GM23338 (cell line): ENCODE data around the gene CABLES2. TPM values are rescaled to one million over a fixed set of nuclear protein-coding genes. Genes with fewer than 3 reads are reported as not detected.

Experiments
- ATAC-seq: fragments of 200-7000 bp; cut with Tn5 transposase; 3 replicates; pipeline ENCODE4 v1.9.1; 2020
- DNase-seq: peaks from one replicate; pipeline ENCODE4 v3.0.0-alpha.2; 2015; ENCODE audit warnings: low spot score
- H2AFZ ChIP-seq: fragments of 200-600 bp; sonication (generic); 2 replicates; pipeline ENCODE4 v1.8.0; 2016; ENCODE audit warnings: antibody characterized with exemption, mild to moderate bottlenecking, moderate library complexity
- H3F3A ChIP-seq: fragments of 200-600 bp; sonication (generic); replicated peaks from 2 replicates; pipeline ENCODE4 v1.8.0; 2017; ENCODE audit warnings: antibody characterized with exemption, mixed run types, low read depth
- H3K27ac ChIP-seq: fragments of 200-600 bp; sonication (generic); 2 replicates; pipeline ENCODE4 v1.6.1; 2016; ENCODE audit warnings: low read depth
- H3K27me3 ChIP-seq: fragments of 200-600 bp; sonication (generic); 2 replicates; pipeline ENCODE4 v1.8.0; 2016; ENCODE audit warnings: mild to moderate bottlenecking, mixed run types, moderate library complexity; ENCODE audit not compliant: insufficient read depth
- H3K36me3 ChIP-seq: fragments of 200-600 bp; sonication (generic); 2 replicates; pipeline ENCODE4 v1.8.0; 2016; ENCODE audit warnings: mild to moderate bottlenecking; ENCODE audit not compliant: insufficient read depth
- H3K4me1 ChIP-seq: fragments of 200-600 bp; sonication (generic); 2 replicates; pipeline ENCODE4 v1.8.0; 2016; ENCODE audit warnings: mild to moderate bottlenecking, moderate library complexity; ENCODE audit not compliant: insufficient read depth
- H3K4me2 ChIP-seq: fragments of 200-600 bp; sonication (generic); 2 replicates; pipeline ENCODE4 v1.7.1; 2017; ENCODE audit warnings: mixed run types
- H3K4me3 ChIP-seq: fragments of 200-600 bp; sonication (generic); 2 replicates; pipeline ENCODE4 v1.6.1; 2016; ENCODE audit warnings: mixed run types
- H3K79me2 ChIP-seq: fragments of 200-600 bp; sonication (generic); replicated peaks from 2 replicates; pipeline ENCODE4 v1.8.0; 2017; ENCODE audit warnings: mild to moderate bottlenecking; ENCODE audit not compliant: insufficient read depth
- H3K9me2 ChIP-seq: fragments of 200-600 bp; sonication (generic); 2 replicates; pipeline ENCODE4 v1.8.0; 2017; ENCODE audit not compliant: insufficient read depth
- H4K20me1 ChIP-seq: fragments of 200-600 bp; sonication (generic); replicated peaks from 2 replicates; pipeline ENCODE4 v1.8.0; 2017; ENCODE audit warnings: mild to moderate bottlenecking; ENCODE audit not compliant: insufficient read depth
- H3K27ac Mint-ChIP-seq: 2 replicates; pipeline ENCODE4 v1.8.0; 2020; ENCODE audit warnings: inconsistent platforms, mild to moderate bottlenecking, moderate library complexity, mixed read lengths
- H3K27me3 Mint-ChIP-seq: 3 replicates; pipeline ENCODE4 v1.8.0; 2022; ENCODE audit warnings: low read depth, mild to moderate bottlenecking, moderate library complexity, mixed read lengths, inconsistent platforms; ENCODE audit not compliant: insufficient read depth, poor library complexity
- H3K36me3 Mint-ChIP-seq: 3 replicates; pipeline ENCODE4 v1.8.0; 2021; ENCODE audit warnings: low read depth, mild to moderate bottlenecking, inconsistent platforms, moderate library complexity, mixed read lengths
- H3K4me1 Mint-ChIP-seq: 3 replicates; pipeline ENCODE4 v1.8.0; 2020; ENCODE audit warnings: mild to moderate bottlenecking, inconsistent platforms, mixed read lengths
- H3K4me3 Mint-ChIP-seq: 3 replicates; pipeline ENCODE4 v1.8.0; 2021; ENCODE audit warnings: moderate library complexity, mild to moderate bottlenecking, inconsistent platforms, mixed read lengths
- H3K9me3 Mint-ChIP-seq: 3 replicates; pipeline ENCODE4 v1.8.0; 2020; ENCODE audit warnings: moderate library complexity, mild to moderate bottlenecking, inconsistent platforms, mixed read lengths
- CREB1 ChIP-seq: fragments of 250-450 bp; sonication (Bioruptor Pico); IDR thresholded peaks from 2 replicates; pipeline ENCODE4 v1.5.0; 2020; ENCODE audit warnings: low read depth, mild to moderate bottlenecking, moderate library complexity
- CTCF ChIP-seq, 2 experiments: fragments of 200-600 bp in 1 of 2; sonication (generic) in 1 of 2; conservative IDR thresholded peaks; 2 replicates each; pipeline versions ENCODE4 v1.5.1 to v1.6.1; 2016 to 2017; ENCODE audit warnings: antibody characterized with exemption in 2 of 2, low read depth in 2 of 2, mild to moderate bottlenecking in 2 of 2, moderate library complexity in 1 of 2
- ETS1 ChIP-seq: IDR thresholded peaks from 2 replicates; pipeline ENCODE4 v1.6.1; 2016; ENCODE audit warnings: antibody characterized with exemption
- EZH2 ChIP-seq: fragments of 200-600 bp; sonication (generic); IDR thresholded peaks from one replicate; pipeline ENCODE4 v1.8.0; 2017; ENCODE audit warnings: antibody characterized with exemption, mild to moderate bottlenecking, low read depth; ENCODE audit not compliant: unreplicated experiment
- EZH2phosphoT487 ChIP-seq: fragments of 200-600 bp; sonication (generic); IDR thresholded peaks from one replicate; pipeline ENCODE4 v1.8.1; 2018; ENCODE audit warnings: antibody characterized with exemption; ENCODE audit not compliant: unreplicated experiment
- JUNB ChIP-seq: IDR thresholded peaks from one replicate; pipeline ENCODE4 v1.6.1; 2016; ENCODE audit warnings: antibody characterized with exemption; ENCODE audit not compliant: unreplicated experiment
- NANOG ChIP-seq: IDR thresholded peaks from 2 replicates; pipeline ENCODE4 v1.6.1; 2016; ENCODE audit warnings: antibody characterized with exemption, borderline replicate concordance
- POLR2AphosphoS5 ChIP-seq: IDR thresholded peaks from 2 replicates; pipeline ENCODE4 v1.6.1; 2016; ENCODE audit warnings: antibody characterized with exemption, low read depth
- REST ChIP-seq: IDR thresholded peaks from one replicate; pipeline ENCODE4 v1.6.1; 2018; ENCODE audit warnings: antibody characterized with exemption; ENCODE audit not compliant: unreplicated experiment
- STAT1 ChIP-seq: IDR thresholded peaks from one replicate; pipeline ENCODE4 v1.6.1; 2016; ENCODE audit warnings: antibody characterized with exemption; ENCODE audit not compliant: unreplicated experiment
- ZNF114 ChIP-seq: fragments of 250-450 bp; sonication (Bioruptor Pico); IDR thresholded peaks from 2 replicates; pipeline ENCODE4 v1.5.0; 2020; ENCODE audit warnings: mild to moderate bottlenecking, moderate library complexity
- ZNF331 ChIP-seq: fragments of 250-450 bp; sonication (Bioruptor Pico); IDR thresholded peaks from 2 replicates; pipeline ENCODE4 v1.5.0; 2020; ENCODE audit warnings: low read depth, mild to moderate bottlenecking, moderate library complexity
- ZNF462 ChIP-seq: fragments of 250-450 bp; sonication (Bioruptor Pico); IDR thresholded peaks from 2 replicates; pipeline ENCODE4 v1.5.0; 2020; ENCODE audit warnings: mild to moderate bottlenecking, moderate library complexity
- polyA plus RNA-seq: library from polyadenylated mRNA; unstranded; fragments of >200 nt; fragmentation: Nextera tagmentation; extraction: Ambion mirVana; gene quantifications from 2 replicates; pipeline ENCODE4 v1.2.1, GENCODE V29; 2016
- total RNA-seq: library from RNA; depleted of rRNA; stranded (reverse); fragments of >200 nt; shearing (Covaris generic); gene quantifications from 2 replicates; pipeline ENCODE4 v1.2.3, GENCODE V29; 2014

The CABLES2 gene
- total and polyA plus RNA-seq, 2 experiments from 2014 or later = 4.3 to 12.7 TPM

- peaks cover 12% of the 10 kb centered on the region for H3K4me1 Mint-ChIP-seq
- no peak for DNase-seq
- Histone ChIP-seq H3K9me2 (no peaks in the 10 kb centered on the region), H3K4me2 (no peak overlapping the region; the same call in 1 of the 2 replicates), H3K79me2 (peaks cover 55% of the 10 kb centered on the region), H3K27me3 (no peaks in the 10 kb centered on the region), H3K36me3 (no peaks in the 10 kb centered on the region; the same call in 1 of the 2 replicates), H3K4me1 (peaks cover 22% of the 10 kb centered on the region), H3K27ac (peak overlapping the region; percentile 79; the same call in 1 of the 2 replicates), H3K4me3 (no peak overlapping the region), H2AFZ (no peak overlapping the region), H3F3A (peaks cover 10% of the 10 kb centered on the region), H4K20me1 (peaks cover 12% of the 10 kb centered on the region)
- no peak overlapping the region for H3K27ac Mint-ChIP-seq
- H3K36me3 Mint-ChIP-seq = peaks cover 18% of the 10 kb centered on the region
- TF ChIP-seq CTCF (conservative IDR thresholded peaks at IDR 0.05; ENCODE audit: low read depth in 2 of 2) (no peak), ZNF462 (CRISPR knock-in tag) (no peak), EZH2phosphoT487 (no peak), CREB1 (CRISPR knock-in tag) (no peak), JUNB (no peak), ZNF114 (CRISPR knock-in tag) (no peak), POLR2AphosphoS5 (no peak), ETS1 (no peak), STAT1 (no peak), REST (no peak), EZH2 (no peak), NANOG (no peak), ZNF331 (CRISPR knock-in tag) (no peak)
- no peak overlapping the region for H3K4me3 Mint-ChIP-seq
- H3K27me3 Mint-ChIP-seq = peaks cover 3% of the 10 kb centered on the region
- H3K9me3 Mint-ChIP-seq = peaks cover 3% of the 10 kb centered on the region; the same call in 2 of the 3 replicates
- peak; percentile 13 for ATAC-seq
Measured at GRCh38 chr20:62354811-62355341, 52.2 kb downstream of the CABLES2 start.
